Mesendoderm (in vitro differentiated cells): ENCODE results near the gene ELOVL5.

ENCODE experiments used
- DNase-seq: peaks from one replicate; pipeline ENCODE4 v3.0.0; 2013
- H2AK5ac ChIP-seq: 2 replicates; pipeline ENCODE4 v1.6.1; 2013; ENCODE audit warnings: low read length, inconsistent platforms
- H2BK120ac ChIP-seq: 2 replicates; pipeline ENCODE4 v1.6.1; 2013; ENCODE audit warnings: low read depth, mild to moderate bottlenecking, low read length, moderate library complexity, mixed read lengths
- H2BK15ac ChIP-seq: replicated peaks from 2 replicates; pipeline ENCODE4 v1.6.1; 2013; ENCODE audit warnings: low read depth, mild to moderate bottlenecking, moderate library complexity
- H2BK5ac ChIP-seq: 2 replicates; pipeline ENCODE4 v1.6.1; 2013; ENCODE audit warnings: low read length, inconsistent platforms
- H3K18ac ChIP-seq: 2 replicates; pipeline ENCODE4 v1.6.1; 2013; ENCODE audit warnings: mild to moderate bottlenecking, low read length, mixed read lengths
- H3K23ac ChIP-seq: one replicate; pipeline ENCODE4 v1.6.1; 2013; ENCODE audit warnings: low read length
- H3K27ac ChIP-seq: 2 replicates; pipeline ENCODE4 v1.5.1; 2013; ENCODE audit warnings: low read depth, mild to moderate bottlenecking, inconsistent platforms, low read length, moderate library complexity
- H3K27me3 ChIP-seq: 2 replicates; pipeline ENCODE4 v1.6.1; 2013; ENCODE audit warnings: low read length, control low read depth, mild to moderate bottlenecking, inconsistent platforms; ENCODE audit not compliant: insufficient read depth, poor library complexity
- H3K36me3 ChIP-seq: 2 replicates; pipeline ENCODE4 v1.6.1; 2013; ENCODE audit warnings: low read length, inconsistent platforms; ENCODE audit not compliant: control insufficient read depth, insufficient read depth
- H3K4ac ChIP-seq: one replicate; pipeline ENCODE4 v1.6.1; 2013; ENCODE audit warnings: low read depth, mild to moderate bottlenecking, low read length, moderate library complexity
- H3K4me1 ChIP-seq: 2 replicates; pipeline ENCODE4 v1.6.1; 2013; ENCODE audit warnings: low read depth, low read length, inconsistent platforms; ENCODE audit not compliant: control insufficient read depth
- H3K4me2 ChIP-seq: 2 replicates; pipeline ENCODE4 v1.6.1; 2013; ENCODE audit warnings: low read length
- H3K4me3 ChIP-seq: 2 replicates; pipeline ENCODE4 v1.5.1; 2013; ENCODE audit warnings: mild to moderate bottlenecking, low read length
- H3K56ac ChIP-seq: one replicate; pipeline ENCODE4 v1.6.1; 2013; ENCODE audit warnings: low read length
- H3K79me1 ChIP-seq: 2 replicates; pipeline ENCODE4 v1.6.1; 2013; ENCODE audit warnings: low read length, inconsistent platforms
- H3K79me2 ChIP-seq: 2 replicates; pipeline ENCODE4 v1.6.1; 2013; ENCODE audit warnings: mild to moderate bottlenecking, low read length; ENCODE audit not compliant: control insufficient read depth, insufficient read depth
- H3K9ac ChIP-seq: 2 replicates; pipeline ENCODE4 v1.6.1; 2013; ENCODE audit warnings: low read length, inconsistent platforms
- H4K5ac ChIP-seq: one replicate; pipeline ENCODE4 v1.6.1; 2013; ENCODE audit warnings: low read length
- H4K8ac ChIP-seq: one replicate; pipeline ENCODE4 v1.6.1; 2013; ENCODE audit warnings: low read depth, mild to moderate bottlenecking, control low read depth, low read length, moderate library complexity
- WGBS: extraction: QIAGEN DNeasy Blood & Tissue Kit; methylation state at CpG from one replicate; pipeline ENCODE4 v1.1.7; 2013; ENCODE audit warnings: low lambda C conversion rate, missing lambda C conversion rate; ENCODE audit not compliant: insufficient coverage; ENCODE audit errors: extremely low coverage; 5-methylcytosine and 5-hydroxymethylcytosine counted together

The ELOVL5 gene

GRCh38 chr6:53340536-53340935 lies 8.2 kb downstream of the ELOVL5 start:
- no peak overlapping the region for H2AK5ac ChIP-seq
- H2BK120ac ChIP-seq = no peak overlapping the region
- H2BK15ac ChIP-seq = no peak overlapping the region
- no peak overlapping the region for H4K5ac ChIP-seq
- no peak overlapping the region for H3K27ac ChIP-seq
- H3K27me3 ChIP-seq = no peaks in the 10 kb centered on the region
- no peak overlapping the region for H3K18ac ChIP-seq
- DNase-seq = no peak
- no peak overlapping the region for H3K9ac ChIP-seq
- WGBS = no CpG with 5 or more reads among the region's 2 CpGs
- no peak overlapping the region for H4K8ac ChIP-seq
- no peak overlapping the region for H3K56ac ChIP-seq
- no peak overlapping the region for H3K4me2 ChIP-seq
- H2BK5ac ChIP-seq = no peak overlapping the region
- H3K36me3 ChIP-seq = no peaks in the 10 kb centered on the region
- no peak overlapping the region for H3K23ac ChIP-seq
- peaks cover 32% of the 10 kb centered on the region for H3K79me1 ChIP-seq
- no peak overlapping the region for H3K4ac ChIP-seq
- peaks cover 91% of the 10 kb centered on the region for H3K79me2 ChIP-seq
- peaks cover 8% of the 10 kb centered on the region for H3K4me1 ChIP-seq
- H3K4me3 ChIP-seq = no peak overlapping the region

GRCh38 chr6:53339424-53339823 lies 9.3 kb downstream of the ELOVL5 start:
- H3K23ac ChIP-seq = no peak overlapping the region
- H3K56ac ChIP-seq = no peak overlapping the region
- H3K4ac ChIP-seq = no peak overlapping the region
- H2AK5ac ChIP-seq = no peak overlapping the region
- H2BK5ac ChIP-seq = no peak overlapping the region
- no peak overlapping the region for H3K4me2 ChIP-seq
- peaks cover 36% of the 10 kb centered on the region for H3K79me1 ChIP-seq
- no peak overlapping the region for H4K8ac ChIP-seq
- no peaks in the 10 kb centered on the region for H3K27me3 ChIP-seq
- no peak overlapping the region for H3K18ac ChIP-seq
- H2BK120ac ChIP-seq = no peak overlapping the region
- no peak overlapping the region for H2BK15ac ChIP-seq
- no peaks in the 10 kb centered on the region for H3K36me3 ChIP-seq
- WGBS = no CpG with 5 or more reads among the region's 2 CpGs
- no peak for DNase-seq
- H3K9ac ChIP-seq = no peak overlapping the region
- H3K79me2 ChIP-seq = peaks cover 91% of the 10 kb centered on the region
- peaks cover 9% of the 10 kb centered on the region for H3K4me1 ChIP-seq
- no peak overlapping the region for H4K5ac ChIP-seq
- no peak overlapping the region for H3K27ac ChIP-seq
- H3K4me3 ChIP-seq = no peak overlapping the region

GRCh38 chr6:53338304-53338703 lies 10.4 kb downstream of the ELOVL5 start:
- no peak overlapping the region for H3K9ac ChIP-seq
- WGBS = no CpG with 5 or more reads among the region's 1 CpG
- no peak overlapping the region for H3K23ac ChIP-seq
- H3K36me3 ChIP-seq = no peaks in the 10 kb centered on the region
- H2AK5ac ChIP-seq = no peak overlapping the region
- H3K4ac ChIP-seq = no peak overlapping the region
- H4K5ac ChIP-seq = no peak overlapping the region
- no peak overlapping the region for H3K56ac ChIP-seq
- DNase-seq = no peak
- H2BK5ac ChIP-seq = no peak overlapping the region
- H3K79me2 ChIP-seq = peaks cover 87% of the 10 kb centered on the region
- no peak overlapping the region for H3K27ac ChIP-seq
- H3K79me1 ChIP-seq = peaks cover 36% of the 10 kb centered on the region
- H4K8ac ChIP-seq = no peak overlapping the region
- no peak overlapping the region for H3K4me3 ChIP-seq
- no peaks in the 10 kb centered on the region for H3K27me3 ChIP-seq
- peaks cover 10% of the 10 kb centered on the region for H3K4me1 ChIP-seq
- H3K18ac ChIP-seq = no peak overlapping the region
- no peak overlapping the region for H2BK120ac ChIP-seq
- H3K4me2 ChIP-seq = no peak overlapping the region
- H2BK15ac ChIP-seq = no peak overlapping the region

- no peak overlapping the region for H2BK5ac ChIP-seq
- no peak overlapping the region for H2BK15ac ChIP-seq
- no peak overlapping the region for H3K27ac ChIP-seq
- H3K79me2 ChIP-seq = peaks cover 83% of the 10 kb centered on the region
- H3K18ac ChIP-seq = no peak overlapping the region
- H3K23ac ChIP-seq = no peak overlapping the region
- no peak overlapping the region for H3K56ac ChIP-seq
- no peak overlapping the region for H2AK5ac ChIP-seq
- H4K8ac ChIP-seq = no peak overlapping the region
- H3K9ac ChIP-seq = no peak overlapping the region
- no peak overlapping the region for H3K4ac ChIP-seq
- no peaks in the 10 kb centered on the region for H3K27me3 ChIP-seq
- H3K4me2 ChIP-seq = no peak overlapping the region
- DNase-seq = no peak
- no peak overlapping the region for H3K4me3 ChIP-seq
- WGBS = no CpG with 5 or more reads among the region's 4 CpGs
- H3K79me1 ChIP-seq = peaks cover 41% of the 10 kb centered on the region
- H2BK120ac ChIP-seq = no peak overlapping the region
- peaks cover 13% of the 10 kb centered on the region for H3K4me1 ChIP-seq
- no peak overlapping the region for H4K5ac ChIP-seq
- H3K36me3 ChIP-seq = no peaks in the 10 kb centered on the region
Measured at GRCh38 chr6:53336070-53336469, 12.7 kb downstream of the ELOVL5 start.

- Histone ChIP-seq H3K4me1 (peaks cover 13% of the 10 kb centered on the region), H3K36me3 (no peaks in the 10 kb centered on the region), H3K27me3 (no peaks in the 10 kb centered on the region), H4K5ac (no peak overlapping the region), H3K4ac (no peak overlapping the region), H3K56ac (no peak overlapping the region), H3K18ac (no peak overlapping the region), H2AK5ac (no peak overlapping the region), H2BK120ac (no peak overlapping the region), H2BK5ac (no peak overlapping the region), H3K27ac (no peak overlapping the region), H3K4me2 (no peak overlapping the region), H3K79me2 (peaks cover 84% of the 10 kb centered on the region), H3K9ac (no peak overlapping the region), H3K4me3 (no peak overlapping the region), H3K23ac (no peak overlapping the region), H4K8ac (no peak overlapping the region), H3K79me1 (peaks cover 39% of the 10 kb centered on the region), H2BK15ac (no peak overlapping the region)
- DNase-seq = peak; percentile 56
- no CpG with 5 or more reads among the region's 12 CpGs for WGBS
Measured at GRCh38 chr6:53335224-53335994, 13.3 kb downstream of the ELOVL5 start.
